Muscle layer of duodenum (tissue), 2 donors: ENCODE measurements around the gene LNP1.

Source experiments
- H3K27ac ChIP-seq: one replicate; pipeline ENCODE4 v1.7.0; 2013; ENCODE audit warnings: mild to moderate bottlenecking, low read length
- H3K27me3 ChIP-seq: one replicate; pipeline ENCODE4 v1.7.0; 2013; ENCODE audit warnings: low read depth, mild to moderate bottlenecking, control low read depth, low read length
- H3K36me3 ChIP-seq, 2 donors: one replicate each; pipeline ENCODE4 v1.7.0; 2013; ENCODE audit warnings: low read length in 2 of 2, control low read depth in 1 of 2, mild to moderate bottlenecking in 1 of 2; ENCODE audit not compliant: insufficient read depth in 2 of 2, control insufficient read depth in 1 of 2
- H3K4me1 ChIP-seq, 2 donors: one replicate each; pipeline ENCODE4 v1.7.0; 2013; ENCODE audit warnings: low read length in 2 of 2, mild to moderate bottlenecking in 2 of 2, control low read depth in 1 of 2, moderate library complexity in 1 of 2; ENCODE audit not compliant: insufficient read depth in 2 of 2, control insufficient read depth in 1 of 2
- H3K4me3 ChIP-seq, 2 donors: one replicate each; pipeline ENCODE4 v1.7.0; 2013; ENCODE audit warnings: low read length in 2 of 2, low read depth in 1 of 2, mild to moderate bottlenecking in 1 of 2
- H3K9me3 ChIP-seq, 2 donors: one replicate each; pipeline ENCODE4 v1.7.0; 2013; ENCODE audit warnings: low read length in 2 of 2, control low read depth in 1 of 2, mild to moderate bottlenecking in 1 of 2; ENCODE audit not compliant: control insufficient read depth in 1 of 2
- donor health status: healthy.

The LNP1 gene

DNA sequence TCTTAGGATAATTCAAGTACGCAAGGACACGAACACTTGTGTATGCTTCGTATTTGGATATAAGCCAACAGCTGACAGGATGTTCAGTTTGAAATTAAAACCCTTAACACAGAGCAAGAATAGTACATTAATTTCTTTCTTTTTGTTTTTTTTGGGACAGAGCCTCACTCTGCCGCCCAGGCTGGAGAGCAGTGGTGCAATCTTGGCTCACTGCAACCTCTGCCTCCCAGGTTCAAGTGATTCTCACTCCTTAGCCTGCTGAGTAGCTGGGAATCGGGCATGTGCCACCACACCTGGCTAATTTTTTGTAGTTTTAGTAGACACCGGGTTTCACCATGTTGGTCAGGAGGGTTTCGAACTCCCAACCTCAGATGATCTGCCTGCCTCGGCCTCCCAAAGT lies 32.9 kb upstream of the LNP1 start:
- Histone ChIP-seq H3K36me3 (peaks cover 56 to 71% of the 10 kb centered on the region in 2 donors), H3K27ac (no peak overlapping the region), H3K4me3 (no peak overlapping the region), H3K9me3 (no peaks in the 10 kb centered on the region), H3K27me3 (no peaks in the 10 kb centered on the region), H3K4me1 (no peaks in the 10 kb centered on the region)

DNA sequence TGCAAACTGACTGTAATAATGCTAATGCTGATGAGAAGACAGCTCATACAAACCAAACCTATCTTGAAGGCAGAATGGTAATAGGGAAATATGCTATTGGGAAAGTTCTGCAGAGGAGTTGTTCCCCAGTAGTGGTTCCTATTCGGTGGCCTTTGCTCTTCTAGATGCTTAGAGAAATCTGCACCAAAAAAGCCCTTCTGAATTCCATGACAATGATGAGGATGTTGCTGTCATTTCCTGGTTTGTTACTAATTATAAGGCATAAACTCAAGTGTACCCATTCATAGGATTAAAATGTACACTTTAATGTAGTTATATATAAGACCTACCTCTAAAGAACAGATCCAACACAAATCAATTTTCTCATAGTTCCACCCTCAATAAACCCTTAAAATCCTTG lies 30.6 kb upstream of the LNP1 start:
- Histone ChIP-seq H3K4me3 (no peak overlapping the region), H3K36me3 (peaks cover 52 to 60% of the 10 kb centered on the region in 2 donors)

DNA sequence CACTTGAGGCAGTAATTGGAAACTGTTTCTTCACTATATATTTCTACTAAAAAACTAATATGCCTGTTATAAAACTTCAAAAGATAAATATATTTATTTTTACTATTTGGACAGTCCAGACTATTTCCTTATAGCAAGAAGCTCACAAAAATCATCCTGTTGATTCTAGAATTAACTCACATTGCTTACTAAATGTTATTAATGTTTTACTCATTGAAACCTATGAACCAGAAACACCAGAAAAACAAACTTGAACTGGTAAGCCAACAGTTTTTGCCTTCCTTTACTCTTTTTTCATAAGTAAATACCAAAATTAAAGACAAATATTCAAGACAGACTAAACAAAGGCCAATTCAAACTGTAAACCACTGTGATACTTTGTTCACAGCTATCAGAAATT lies 26.8 kb upstream of the LNP1 start:
- Histone ChIP-seq H3K36me3 (peaks cover 44 to 45% of the 10 kb centered on the region in 2 donors), H3K4me3 (no peak overlapping the region), H3K27ac (no peak overlapping the region), H3K9me3 (no peaks in the 10 kb centered on the region), H3K4me1 (no peaks in the 10 kb centered on the region), H3K27me3 (no peaks in the 10 kb centered on the region)

More for the DNA sequence above, 30.6 kb upstream of the LNP1 start:
- Histone ChIP-seq H3K27me3 (no peaks in the 10 kb centered on the region), H3K4me1 (no peaks in the 10 kb centered on the region), H3K27ac (no peak overlapping the region), H3K9me3 (no peaks in the 10 kb centered on the region)

DNA sequence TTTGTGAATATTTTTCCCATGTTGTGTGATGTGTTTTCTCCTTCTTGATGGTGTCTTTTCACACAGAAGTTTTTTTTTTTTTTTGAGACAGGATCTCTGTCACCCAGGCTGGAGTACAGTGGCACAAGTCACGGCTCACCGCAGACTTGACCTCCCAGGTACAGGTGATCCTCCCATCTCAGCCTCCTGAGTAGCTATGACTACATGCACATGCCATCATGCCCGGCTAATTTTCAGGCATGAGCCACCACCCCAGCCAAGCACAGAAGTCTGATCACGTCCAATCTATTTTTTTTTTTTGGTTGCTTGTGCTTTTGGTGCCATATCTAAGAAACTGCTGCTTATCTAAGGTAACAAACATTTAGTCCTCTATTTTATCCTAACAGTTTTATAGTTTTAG lies 25.0 kb upstream of the LNP1 start:
- no peaks in the 10 kb centered on the region for H3K9me3 ChIP-seq
- H3K36me3 ChIP-seq: peaks cover 43 to 57% of the 10 kb centered on the region in 2 donors
- no peak overlapping the region for H3K4me3 ChIP-seq
- no peaks in the 10 kb centered on the region for H3K4me1 ChIP-seq
- H3K27me3 ChIP-seq: no peaks in the 10 kb centered on the region
- no peak overlapping the region for H3K27ac ChIP-seq

DNA sequence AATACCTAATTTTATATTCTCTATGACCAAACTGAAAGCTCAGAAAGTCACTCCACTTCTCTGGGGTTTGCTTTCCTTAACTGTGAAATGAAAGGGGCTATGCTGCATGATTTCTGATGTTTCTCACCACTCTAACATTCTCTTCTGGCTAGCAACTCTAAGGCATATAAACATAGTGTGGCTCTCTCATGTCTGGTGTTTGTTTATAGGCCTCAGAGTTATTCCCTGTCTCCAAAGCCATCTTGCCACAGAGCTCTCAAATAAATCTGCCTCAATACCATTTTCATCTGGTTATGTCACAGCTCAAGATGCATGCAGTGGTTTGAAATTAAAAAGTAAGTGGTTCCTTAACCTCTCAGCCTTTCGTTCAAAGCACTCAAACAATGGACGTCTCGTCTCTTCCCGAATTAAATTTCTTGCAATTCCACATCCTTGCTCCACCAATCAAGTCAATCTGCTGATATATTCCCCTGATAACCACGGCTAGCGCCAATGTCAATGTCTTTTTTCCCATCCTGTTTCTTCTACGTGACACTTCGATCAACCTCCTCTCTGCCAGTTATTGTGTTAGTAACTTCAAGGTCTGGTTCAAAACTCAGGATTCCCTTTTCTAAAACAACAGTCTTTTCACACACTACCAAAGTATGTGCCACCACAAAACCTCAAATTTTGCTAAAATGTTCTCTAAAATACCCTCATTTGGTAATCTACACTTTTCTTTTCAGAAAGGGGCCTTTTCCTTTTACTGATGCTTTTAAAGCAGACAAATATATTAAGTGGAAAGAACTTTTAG lies 16.4 kb upstream of the LNP1 start:
- H3K4me1 ChIP-seq: peaks cover 0 to 24% of the 10 kb centered on the region in 2 donors
- no peaks in the 10 kb centered on the region for H3K27me3 ChIP-seq
- peaks cover 32 to 38% of the 10 kb centered on the region in 2 donors for H3K36me3 ChIP-seq
- peaks cover 0 to 6% of the 10 kb centered on the region in 2 donors for H3K9me3 ChIP-seq
- H3K27ac ChIP-seq: no peak overlapping the region
- no peak overlapping the region for H3K4me3 ChIP-seq

DNA sequence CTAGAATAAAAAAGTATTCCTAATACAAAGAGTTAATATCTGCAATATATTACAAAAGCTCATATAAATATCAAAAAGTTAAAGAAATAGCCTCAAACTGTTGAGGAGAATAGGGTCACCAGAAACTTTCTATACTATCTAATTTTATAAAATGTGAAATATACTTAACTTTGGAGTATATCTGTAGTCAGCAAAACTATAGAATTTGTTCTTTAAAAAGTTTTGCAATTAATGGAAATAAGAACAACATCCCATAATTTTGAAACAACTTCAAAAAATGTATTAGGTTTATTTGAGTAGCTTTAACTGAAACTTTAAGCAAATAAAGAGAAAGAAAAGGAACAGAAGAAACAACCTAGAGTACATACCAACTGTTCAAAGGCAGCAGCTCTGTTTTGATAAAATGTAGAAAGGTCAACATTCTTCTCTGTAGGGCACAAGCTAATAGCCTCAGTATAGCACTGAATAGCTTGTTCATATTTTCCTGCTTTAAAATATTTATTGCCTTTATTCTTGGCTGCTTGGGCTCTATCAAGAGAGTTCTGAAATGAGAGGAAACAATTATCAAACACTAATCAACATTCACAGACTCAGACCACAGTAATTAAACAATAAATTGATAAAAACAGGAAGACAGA lies 14.8 kb upstream of the LNP1 start:
- Histone ChIP-seq H3K27ac (no peak overlapping the region), H3K9me3 (peaks cover 0 to 6% of the 10 kb centered on the region in 2 donors), H3K4me1 (peaks cover 0 to 24% of the 10 kb centered on the region in 2 donors), H3K4me3 (no peak overlapping the region), H3K27me3 (no peaks in the 10 kb centered on the region), H3K36me3 (peaks cover 18 to 29% of the 10 kb centered on the region in 2 donors)

DNA sequence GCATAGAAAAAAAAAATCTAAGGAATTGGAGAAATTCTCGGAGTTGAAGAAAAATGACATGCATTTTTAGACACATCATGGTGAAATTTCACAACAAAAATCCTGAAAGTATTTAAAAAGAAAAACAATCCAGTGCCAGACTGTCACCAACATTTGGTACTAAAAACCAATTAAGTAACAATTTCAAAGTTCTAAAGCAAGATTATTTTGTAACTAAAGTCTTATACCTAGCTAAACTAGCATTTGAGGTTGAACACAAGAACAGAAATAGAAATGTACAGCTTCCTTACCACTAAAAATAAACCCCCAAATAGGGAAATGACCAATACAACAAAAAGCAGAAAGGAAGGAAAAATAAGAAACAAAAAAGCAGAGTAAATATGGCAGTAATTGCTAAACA lies 12.3 kb upstream of the LNP1 start:
- Histone ChIP-seq H3K4me3 (no peak overlapping the region), H3K4me1 (peaks cover 0 to 24% of the 10 kb centered on the region in 2 donors), H3K27me3 (no peaks in the 10 kb centered on the region), H3K27ac (no peak overlapping the region), H3K9me3 (peaks cover 0 to 6% of the 10 kb centered on the region in 2 donors), H3K36me3 (peaks cover 4 to 17% of the 10 kb centered on the region in 2 donors)

DNA sequence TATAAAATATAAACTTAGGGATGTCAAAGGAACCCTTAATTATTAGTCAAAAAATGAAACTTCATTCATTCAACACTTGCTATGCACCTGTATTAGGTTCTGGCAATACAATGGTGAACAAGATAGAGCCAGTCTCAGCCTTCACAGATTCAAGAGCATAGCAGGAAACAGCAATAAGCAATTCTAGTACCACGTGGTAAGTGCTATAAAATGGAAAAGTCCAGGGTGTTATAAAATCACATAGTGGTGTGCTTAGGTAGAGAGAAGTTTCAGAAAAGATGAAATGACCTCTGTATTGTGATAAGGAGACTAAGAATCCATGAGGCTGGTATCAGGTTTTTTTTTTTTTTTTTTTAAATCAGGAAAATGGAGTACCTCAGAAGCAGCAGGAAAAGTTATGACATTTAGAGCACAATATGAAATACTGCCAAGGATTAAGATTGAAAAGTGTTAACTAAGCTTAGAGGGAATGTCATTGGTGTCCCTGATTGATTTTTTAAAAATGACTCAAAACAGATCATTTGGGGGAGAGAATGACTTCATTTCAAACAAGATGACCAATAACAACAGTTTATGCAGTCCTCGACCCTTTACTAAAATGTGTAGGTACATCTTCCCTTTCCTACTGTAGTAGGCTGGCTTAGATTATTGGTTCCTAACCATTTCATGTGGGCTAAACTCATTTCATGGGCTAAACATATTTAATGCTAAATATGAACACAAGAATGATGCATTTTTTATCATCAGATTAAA lies 5.5 kb upstream of the LNP1 start:
- H3K9me3 ChIP-seq: no peaks in the 10 kb centered on the region
- peaks cover 9 to 25% of the 10 kb centered on the region in 2 donors for H3K4me1 ChIP-seq
- H3K27ac ChIP-seq: no peak overlapping the region

DNA sequence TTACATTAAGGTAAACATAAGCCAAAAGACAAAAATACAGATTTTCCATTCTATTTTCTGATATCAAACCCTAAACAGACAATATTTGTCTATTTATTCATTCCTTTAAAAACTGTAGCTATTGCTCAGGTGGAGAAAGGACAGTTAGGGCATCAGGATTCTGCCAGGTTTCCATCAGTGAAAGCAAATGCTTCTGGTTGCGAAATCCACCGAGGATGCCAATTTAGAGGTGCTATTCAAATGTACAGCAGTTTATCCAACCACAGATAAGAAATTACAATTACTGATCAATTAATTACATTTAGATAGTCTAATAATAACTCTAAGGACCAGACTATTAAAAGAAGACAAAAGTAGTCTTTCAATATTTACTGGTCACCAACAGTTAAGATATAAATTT lies 4.4 kb upstream of the LNP1 start:
- Histone ChIP-seq H3K27ac (no peak overlapping the region), H3K27me3 (no peaks in the 10 kb centered on the region), H3K9me3 (no peaks in the 10 kb centered on the region), H3K4me1 (peaks cover 9 to 25% of the 10 kb centered on the region in 2 donors), H3K36me3 (peaks cover 0 to 4% of the 10 kb centered on the region in 2 donors), H3K4me3 (no peak overlapping the region)

More for the DNA sequence above, 5.5 kb upstream of the LNP1 start:
- peaks cover 0 to 4% of the 10 kb centered on the region in 2 donors for H3K36me3 ChIP-seq
- no peaks in the 10 kb centered on the region for H3K27me3 ChIP-seq
- no peak overlapping the region for H3K4me3 ChIP-seq

DNA sequence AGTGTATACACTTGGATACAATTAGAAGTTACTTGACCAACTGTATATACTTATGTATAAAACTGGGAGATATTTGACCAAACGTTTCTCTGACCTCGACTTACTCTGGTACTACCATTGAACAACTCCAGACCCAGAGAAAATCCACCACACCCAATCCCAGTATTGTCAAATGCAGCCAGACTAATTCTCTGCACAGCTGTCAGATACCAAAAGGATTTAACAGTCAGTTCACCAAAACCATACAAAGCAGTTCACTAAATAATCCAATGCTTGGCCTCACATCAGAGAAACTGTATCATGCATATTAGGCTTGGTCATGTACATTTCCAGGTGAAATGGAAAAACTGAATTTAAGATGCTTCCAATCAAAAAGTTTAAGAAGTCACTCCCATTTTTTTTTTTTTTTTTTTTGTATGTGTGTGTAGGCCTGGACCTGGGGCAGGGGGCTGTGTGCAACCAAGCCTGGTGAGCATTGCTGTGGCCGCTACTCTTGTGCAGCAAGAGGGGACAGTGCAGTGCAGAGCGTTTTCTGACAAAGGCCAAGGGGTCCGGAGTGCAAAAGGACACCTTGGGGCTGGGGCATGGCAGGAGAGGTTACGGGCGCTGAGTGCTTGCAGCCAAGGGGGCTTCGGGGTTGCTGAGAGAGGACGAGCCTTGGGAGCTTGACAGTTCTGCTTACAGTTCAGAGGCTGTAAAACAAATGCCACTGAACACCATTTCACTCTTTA lies 1.8 kb upstream of the LNP1 start:
- Histone ChIP-seq H3K27me3 (no peaks in the 10 kb centered on the region), H3K4me1 (peaks cover 15 to 41% of the 10 kb centered on the region in 2 donors), H3K27ac (peak overlapping the region; percentile 91)

DNA sequence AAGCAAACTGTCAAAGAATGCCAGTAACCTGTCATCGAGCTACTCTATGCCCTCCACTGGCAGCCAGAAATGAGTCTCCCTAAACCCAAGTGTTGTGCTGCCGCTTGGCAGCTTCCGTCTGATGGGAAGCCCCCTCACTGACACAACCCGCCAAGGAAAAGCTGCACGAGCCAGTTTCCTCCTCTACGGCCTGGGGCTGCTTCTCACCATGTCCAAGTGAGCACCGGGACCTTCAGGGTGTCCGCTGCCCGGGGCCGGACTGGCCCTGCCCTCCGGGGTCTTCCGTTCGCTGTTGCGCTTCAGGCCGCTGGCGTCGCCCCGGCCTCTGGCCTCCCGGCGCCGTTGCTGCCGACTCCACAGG lies 940 bp upstream of the LNP1 start:
- H3K27ac ChIP-seq: peak overlapping the region; percentile 91
- no peaks in the 10 kb centered on the region for H3K9me3 ChIP-seq
- peaks cover 0 to 4% of the 10 kb centered on the region in 2 donors for H3K36me3 ChIP-seq
- H3K4me3 ChIP-seq: peak overlapping the region; percentile 76 to 95
- peaks cover 15 to 41% of the 10 kb centered on the region in 2 donors for H3K4me1 ChIP-seq
- no peaks in the 10 kb centered on the region for H3K27me3 ChIP-seq

More for the DNA sequence above, 1.8 kb upstream of the LNP1 start:
- Histone ChIP-seq H3K36me3 (peaks cover 0 to 4% of the 10 kb centered on the region in 2 donors), H3K9me3 (no peaks in the 10 kb centered on the region), H3K4me3 (peak overlapping the region; percentile 76 to 95)
